Measurements from ENCODE around the gene RPL3.

RPL3 gene

GRCh38 chr22:39294571-39295468 lies 24.6 kb downstream of the RPL3 start:
- H3K9me3 Mint-ChIP-seq, result no peaks in the 10 kb centered on the region
- H3K4me1 Mint-ChIP-seq (ENCODE audit: low read depth), result peaks cover 88% of the 10 kb centered on the region
- intact Hi-C loops (cut with micrococcal nuclease), result no loop called here
- H3K4me3 Mint-ChIP-seq, result no peak overlapping the region
- H3K36me3 Mint-ChIP-seq (ENCODE audit: low read depth), result no peaks in the 10 kb centered on the region
- peaks cover 5% of the 10 kb centered on the region for H3K27me3 Mint-ChIP-seq
- H3K27ac Mint-ChIP-seq, result peak overlapping the region; percentile 99

- Mint-ChIP-seq H3K4me3 (no peak overlapping the region), H3K9me3 (no peaks in the 10 kb centered on the region), H3K4me1 (ENCODE audit: low read depth) (peaks cover 89% of the 10 kb centered on the region), H3K27me3 (peaks cover 5% of the 10 kb centered on the region), H3K27ac (peak overlapping the region; percentile 99), H3K36me3 (ENCODE audit: low read depth) (no peaks in the 10 kb centered on the region)
- intact Hi-C loops (cut with micrococcal nuclease), result no loop called here
Observed at GRCh38 chr22:39293766-39294368, 25.6 kb downstream of the RPL3 start.

- Mint-ChIP-seq H3K27me3 (peaks cover 5% of the 10 kb centered on the region), H3K4me3 (peak overlapping the region; percentile 70), H3K36me3 (ENCODE audit: low read depth) (no peaks in the 10 kb centered on the region), H3K27ac (peak overlapping the region; percentile 99), H3K4me1 (ENCODE audit: low read depth) (peaks cover 90% of the 10 kb centered on the region), H3K9me3 (no peaks in the 10 kb centered on the region)
- intact Hi-C loops (cut with micrococcal nuclease), result no loop called here
Observed at GRCh38 chr22:39292561-39293074, 26.8 kb downstream of the RPL3 start.

- H3K4me3 Mint-ChIP-seq, result peak overlapping the region; percentile 70
- no peaks in the 10 kb centered on the region for H3K9me3 Mint-ChIP-seq
- peak overlapping the region; percentile 99 for H3K27ac Mint-ChIP-seq
- intact Hi-C loops (cut with micrococcal nuclease), result no loop called here
- H3K36me3 Mint-ChIP-seq (ENCODE audit: low read depth), result no peaks in the 10 kb centered on the region
- peaks cover 5% of the 10 kb centered on the region for H3K27me3 Mint-ChIP-seq
- H3K4me1 Mint-ChIP-seq (ENCODE audit: low read depth), result peaks cover 90% of the 10 kb centered on the region
Observed at GRCh38 chr22:39292031-39292462, 27.4 kb downstream of the RPL3 start.

- Mint-ChIP-seq H3K9me3 (no peaks in the 10 kb centered on the region), H3K4me3 (peak overlapping the region; percentile 21), H3K36me3 (ENCODE audit: low read depth) (no peaks in the 10 kb centered on the region), H3K27ac (peak overlapping the region; percentile 99), H3K27me3 (peaks cover 5% of the 10 kb centered on the region), H3K4me1 (ENCODE audit: low read depth) (peaks cover 90% of the 10 kb centered on the region)
- intact Hi-C loops (cut with micrococcal nuclease), result no loop called here
Observed at GRCh38 chr22:39291523-39291922, 27.9 kb downstream of the RPL3 start.

GRCh38 chr22:39290724-39291161 lies 28.7 kb downstream of the RPL3 start:
- Mint-ChIP-seq H3K9me3 (no peaks in the 10 kb centered on the region), H3K36me3 (ENCODE audit: low read depth) (peaks cover 4% of the 10 kb centered on the region), H3K4me3 (no peak overlapping the region), H3K27me3 (no peaks in the 10 kb centered on the region), H3K4me1 (ENCODE audit: low read depth) (peaks cover 90% of the 10 kb centered on the region), H3K27ac (peak overlapping the region; percentile 99)
- intact Hi-C loops (cut with micrococcal nuclease), result no loop called here

- H3K4me3 Mint-ChIP-seq, result no peak overlapping the region
- H3K9me3 Mint-ChIP-seq, result peaks cover 2% of the 10 kb centered on the region
- peaks cover 7% of the 10 kb centered on the region for H3K36me3 Mint-ChIP-seq (ENCODE audit: low read depth)
- H3K27ac Mint-ChIP-seq, result peak overlapping the region; percentile 99
- intact Hi-C loops (cut with micrococcal nuclease), result no loop called here
- H3K27me3 Mint-ChIP-seq, result no peaks in the 10 kb centered on the region
- peaks cover 88% of the 10 kb centered on the region for H3K4me1 Mint-ChIP-seq (ENCODE audit: low read depth)
Observed at GRCh38 chr22:39289975-39290720, 29.3 kb downstream of the RPL3 start.

- Mint-ChIP-seq H3K4me3 (no peak overlapping the region), H3K27me3 (no peaks in the 10 kb centered on the region), H3K27ac (peak overlapping the region; percentile 99), H3K4me1 (ENCODE audit: low read depth) (peaks cover 82% of the 10 kb centered on the region), H3K9me3 (peaks cover 8% of the 10 kb centered on the region), H3K36me3 (ENCODE audit: low read depth) (peaks cover 7% of the 10 kb centered on the region)
- intact Hi-C loops (cut with micrococcal nuclease), result no loop called here
Observed at GRCh38 chr22:39289533-39289932, 29.9 kb downstream of the RPL3 start.

- Mint-ChIP-seq H3K4me3 (no peak overlapping the region), H3K27me3 (no peaks in the 10 kb centered on the region), H3K9me3 (peaks cover 8% of the 10 kb centered on the region), H3K27ac (peak overlapping the region; percentile 99), H3K36me3 (ENCODE audit: low read depth) (peaks cover 7% of the 10 kb centered on the region), H3K4me1 (ENCODE audit: low read depth) (peaks cover 82% of the 10 kb centered on the region)
- intact Hi-C loops (cut with micrococcal nuclease), result no loop called here
Observed at GRCh38 chr22:39288135-39288898, 31.1 kb downstream of the RPL3 start.

- Mint-ChIP-seq H3K4me1 (ENCODE audit: low read depth) (peaks cover 82% of the 10 kb centered on the region), H3K36me3 (ENCODE audit: low read depth) (peaks cover 7% of the 10 kb centered on the region), H3K9me3 (peaks cover 8% of the 10 kb centered on the region), H3K27ac (peak overlapping the region; percentile 99), H3K27me3 (no peaks in the 10 kb centered on the region), H3K4me3 (peak overlapping the region; percentile 74)
- intact Hi-C loops (cut with micrococcal nuclease), result loop anchor here (2.0 kb wide), 1 partner anchor 14 kb away; no protein-coding TSS in a partner anchor
Observed at GRCh38 chr22:39287076-39287725, 32.2 kb downstream of the RPL3 start.

- Mint-ChIP-seq H3K27ac (peak overlapping the region; percentile 90), H3K36me3 (ENCODE audit: low read depth) (peaks cover 7% of the 10 kb centered on the region), H3K4me1 (ENCODE audit: low read depth) (peaks cover 86% of the 10 kb centered on the region), H3K27me3 (peaks cover 5% of the 10 kb centered on the region), H3K9me3 (peaks cover 8% of the 10 kb centered on the region), H3K4me3 (no peak overlapping the region)
- intact Hi-C loops (cut with micrococcal nuclease), result loop anchor here (5.0 kb wide), 1 partner anchor 43 kb away; the partner anchor contains the start of gene PDGFB
Observed at GRCh38 chr22:39284983-39285382, 34.4 kb downstream of the RPL3 start.

GRCh38 chr22:39284142-39284980 lies 35.1 kb downstream of the RPL3 start:
- Mint-ChIP-seq H3K4me1 (ENCODE audit: low read depth) (peaks cover 88% of the 10 kb centered on the region), H3K4me3 (no peak overlapping the region), H3K9me3 (peaks cover 8% of the 10 kb centered on the region), H3K36me3 (ENCODE audit: low read depth) (peaks cover 7% of the 10 kb centered on the region), H3K27ac (peak overlapping the region; percentile 90), H3K27me3 (peaks cover 6% of the 10 kb centered on the region)
- intact Hi-C loops (cut with micrococcal nuclease), result loop anchor here (5.0 kb wide), 1 partner anchor 42 kb away; the partner anchor contains the start of gene PDGFB

Data from dendritic cell treated with granulocyte-macrophage colony-stimulating factor and Interleukin-4, amounts not matched to agents 40 ng/mL and 50 ng/mL, for 4 days (primary cell).